AG04450 (cell line): ENCODE measurements around the gene CCDC88C. TPM values are rescaled to one million over a fixed set of nuclear protein-coding genes. Genes with fewer than 3 reads are reported as not detected.
A peak's percentile ranks its signal among the peaks of the same experiment; 100 is the strongest.

Experiments used
- CTCF ChIA-PET: fragments of 300-600, 350-600 bp; formaldehyde crosslinking; extraction: SDS; loops from one replicate; lab custom pipeline; 2022; ENCODE audit warnings: antibody characterized with exemption, inconsistent platforms; lab: Charles Lee
- POLR2A ChIA-PET: fragments of 350-600 bp; formaldehyde crosslinking; extraction: SDS; loops from one replicate; lab custom pipeline; 2021; ENCODE audit warnings: antibody characterized with exemption, inconsistent platforms; lab: Yijun Ruan, JAX
- DNase-seq: peaks from one replicate; pipeline ENCODE4 v3.0.0-alpha.2; 2011; ENCODE audit warnings: low read depth, low spot score
- H3K27ac ChIP-seq: one replicate; pipeline ENCODE4 v1.5.1; 2012; ENCODE audit warnings: low read depth, low read length, control low read depth
- H3K27me3 ChIP-seq: one replicate; pipeline ENCODE4 v1.6.0; 2012; ENCODE audit warnings: low read length; ENCODE audit not compliant: control insufficient read depth, insufficient read depth
- H3K4me3 ChIP-seq: 2 replicates; pipeline ENCODE4 v1.5.1; 2011; ENCODE audit warnings: mild to moderate bottlenecking, low read depth, low read length, control low read depth
- H3K9me3 ChIP-seq: 2 replicates; pipeline ENCODE4 v1.5.1; 2012; ENCODE audit warnings: low read length; ENCODE audit not compliant: control insufficient read depth, insufficient read depth
- polyA plus RNA-seq: library from polyadenylated mRNA; depleted of rRNA; stranded (reverse); fragments of >200 nt; gene quantifications from 2 replicates; pipeline ENCODE4 v1.2.3, GENCODE V29; 2011
- TF ChIP-seq, protein P1 (sequence below): IDR thresholded peaks from 2 replicates; pipeline ENCODE4 v1.5.1; 2011; ENCODE audit warnings: low read depth, low read length, control low read depth, inconsistent platforms

Gene CCDC88C
- polyA plus RNA-seq, 1 experiment: 0.01 TPM

DNA sequence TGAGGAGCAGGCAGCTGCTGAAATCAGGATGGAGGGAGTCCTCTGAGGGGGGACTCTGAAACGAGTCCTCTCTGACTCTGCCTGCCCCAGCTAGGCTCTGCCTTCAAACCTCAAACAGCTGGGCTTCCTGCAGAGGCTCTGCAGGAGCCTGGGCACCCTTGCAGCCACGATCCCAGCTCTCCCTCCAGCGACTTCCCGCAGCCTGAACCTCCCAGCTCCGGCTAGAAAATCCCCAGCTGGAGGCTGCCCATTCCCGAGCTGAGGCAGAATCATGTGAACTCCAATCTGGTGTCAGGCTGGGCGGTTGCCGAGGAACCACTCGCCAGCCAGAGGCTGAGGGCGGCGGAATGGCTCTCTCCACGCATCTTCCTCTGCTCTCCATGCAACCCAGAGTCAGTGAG is 173.1 kb downstream of the CCDC88C start, which contains the start of gene GPR68:
Gene GPR68, minus strand, starts transcription at position 204 of the 401 bp plus-strand sequence. CDS start 9,654 bp downstream, outside the sequence.
- TF ChIP-seq, protein P1, sequence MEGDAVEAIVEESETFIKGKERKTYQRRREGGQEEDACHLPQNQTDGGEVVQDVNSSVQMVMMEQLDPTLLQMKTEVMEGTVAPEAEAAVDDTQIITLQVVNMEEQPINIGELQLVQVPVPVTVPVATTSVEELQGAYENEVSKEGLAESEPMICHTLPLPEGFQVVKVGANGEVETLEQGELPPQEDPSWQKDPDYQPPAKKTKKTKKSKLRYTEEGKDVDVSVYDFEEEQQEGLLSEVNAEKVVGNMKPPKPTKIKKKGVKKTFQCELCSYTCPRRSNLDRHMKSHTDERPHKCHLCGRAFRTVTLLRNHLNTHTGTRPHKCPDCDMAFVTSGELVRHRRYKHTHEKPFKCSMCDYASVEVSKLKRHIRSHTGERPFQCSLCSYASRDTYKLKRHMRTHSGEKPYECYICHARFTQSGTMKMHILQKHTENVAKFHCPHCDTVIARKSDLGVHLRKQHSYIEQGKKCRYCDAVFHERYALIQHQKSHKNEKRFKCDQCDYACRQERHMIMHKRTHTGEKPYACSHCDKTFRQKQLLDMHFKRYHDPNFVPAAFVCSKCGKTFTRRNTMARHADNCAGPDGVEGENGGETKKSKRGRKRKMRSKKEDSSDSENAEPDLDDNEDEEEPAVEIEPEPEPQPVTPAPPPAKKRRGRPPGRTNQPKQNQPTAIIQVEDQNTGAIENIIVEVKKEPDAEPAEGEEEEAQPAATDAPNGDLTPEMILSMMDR: no peak
- Histone ChIP-seq H3K27ac (peak within 1 kb of the TSS; percentile 54), H3K4me3 (peak within 1 kb of the TSS; percentile 31), H3K27me3 (no peaks in the 10 kb centered on the region), H3K9me3 (no peaks in the 10 kb centered on the region)
- POLR2A ChIA-PET: interaction anchor here (1.1 kb wide), 1 partner anchor 14 kb away, joined by 3 read pairs; no protein-coding TSS in a partner anchor
- peak; percentile 46 for DNase-seq
- CTCF ChIA-PET: interaction anchor here (0.6 to 2.7 kb wide), 3 partner anchors 46 to 71 kb away, joined by 7 to 11 read pairs (median 9); no protein-coding TSS in a partner anchor

DNA sequence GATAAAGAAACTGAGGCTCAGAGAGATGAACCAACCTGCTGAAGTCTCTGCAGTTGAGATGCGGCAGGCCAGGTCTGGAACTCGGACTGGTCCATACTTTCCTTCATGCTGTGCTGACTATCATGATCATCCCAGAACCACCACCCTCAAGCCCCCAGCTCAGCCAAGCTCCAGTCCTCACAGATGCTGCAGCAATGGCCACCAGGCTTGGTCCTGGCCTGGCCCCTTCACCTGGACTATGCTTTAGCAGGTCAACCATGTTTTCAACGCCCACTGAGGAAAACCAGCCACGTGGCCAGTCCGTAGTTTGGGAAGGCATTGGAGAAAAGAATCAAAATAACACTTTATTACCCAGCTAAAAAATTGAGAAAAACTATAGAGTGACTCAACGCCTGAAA is 174.5 kb downstream of the CCDC88C start:
- ChIA-PET POLR2A (interaction anchor here (0.9 kb wide), 1 partner anchor 94 kb away, joined by 3 read pairs; no protein-coding TSS in a partner anchor), CTCF (interaction anchor here (2.7 kb wide), 1 partner anchor 66 kb away, joined by 11 read pairs; no protein-coding TSS in a partner anchor)
- no peak for DNase-seq
- H3K27ac ChIP-seq: no peak overlapping the region
- TF ChIP-seq, protein P1: no peak
- no peak overlapping the region for H3K4me3 ChIP-seq
- H3K27me3 ChIP-seq: no peaks in the 10 kb centered on the region
- no peaks in the 10 kb centered on the region for H3K9me3 ChIP-seq

DNA sequence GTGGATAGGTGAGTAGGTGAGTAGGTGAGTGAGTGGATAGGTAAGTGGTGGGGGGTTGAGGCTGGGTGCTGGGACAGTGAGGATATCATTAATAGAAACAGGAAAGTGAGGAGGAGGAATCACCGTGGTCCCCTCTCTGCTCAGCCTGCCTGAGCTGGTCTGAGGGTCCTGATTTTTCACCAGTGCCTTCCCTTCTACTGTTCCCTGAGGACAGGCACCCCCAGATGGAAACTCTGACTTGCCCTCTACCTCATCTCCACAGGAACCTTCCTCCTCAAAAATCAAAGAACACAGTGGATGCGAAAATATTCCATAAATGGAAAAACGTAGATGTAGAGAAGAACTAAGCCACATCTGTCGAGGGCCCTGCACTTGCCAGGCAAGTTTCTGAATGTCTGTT is 175.0 kb downstream of the CCDC88C start:
- ChIA-PET CTCF (interaction anchor here (2.7 kb wide), 1 partner anchor 65 kb away, joined by 11 read pairs; no protein-coding TSS in a partner anchor), POLR2A (no interaction called here)
- Histone ChIP-seq H3K27ac (no peak overlapping the region), H3K4me3 (no peak overlapping the region), H3K9me3 (no peaks in the 10 kb centered on the region), H3K27me3 (no peaks in the 10 kb centered on the region)
- no peak for DNase-seq
- TF ChIP-seq, protein P1: no peak

DNA sequence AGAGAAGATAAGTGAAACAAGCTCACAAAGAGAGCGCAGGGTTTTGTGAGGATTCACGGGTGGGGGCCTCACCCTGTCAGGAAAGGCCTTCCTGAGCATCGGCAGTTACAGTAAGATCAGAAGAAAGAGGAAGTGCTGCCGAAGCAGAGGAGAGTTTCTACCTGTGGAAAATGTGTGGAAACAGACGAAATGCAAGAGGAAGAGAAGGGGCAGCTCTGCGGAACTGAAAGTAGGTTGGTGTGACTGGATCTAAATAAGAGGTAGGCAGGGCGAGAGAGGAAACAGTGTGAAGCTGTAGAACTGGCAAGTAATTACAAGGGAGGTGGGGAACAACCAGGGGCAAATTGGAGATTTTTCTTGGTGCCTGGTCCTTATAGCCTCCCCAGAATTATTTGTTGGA is 175.8 kb downstream of the CCDC88C start:
- CTCF ChIA-PET: no interaction called here
- no peak for DNase-seq
- Histone ChIP-seq H3K27me3 (no peaks in the 10 kb centered on the region), H3K9me3 (no peaks in the 10 kb centered on the region), H3K4me3 (no peak overlapping the region), H3K27ac (no peak overlapping the region)
- TF ChIP-seq, protein P1: no peak
- POLR2A ChIA-PET: no interaction called here

DNA sequence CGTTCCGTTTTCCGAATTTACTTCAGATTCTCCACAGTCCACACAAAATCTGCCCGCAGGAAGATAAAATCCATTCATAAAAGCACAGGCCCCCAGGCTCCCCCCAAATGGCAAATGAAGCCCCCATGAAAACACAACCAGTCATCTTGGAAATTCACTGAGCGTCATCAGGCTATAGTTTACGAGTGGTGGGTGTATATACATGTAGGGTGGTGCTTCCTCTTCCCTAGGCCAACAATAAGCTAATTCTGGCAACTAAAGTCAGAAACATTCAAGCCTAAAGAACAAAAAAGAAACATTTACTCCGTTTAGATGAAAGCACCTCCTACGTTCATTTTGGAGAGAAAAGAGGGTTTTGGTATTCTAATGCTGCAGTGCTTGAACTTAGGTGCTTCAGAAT is 179.0 kb downstream of the CCDC88C start:
- POLR2A ChIA-PET: no interaction called here
- peaks cover 12% of the 10 kb centered on the region; the same call in 1 of the 2 replicates for H3K9me3 ChIP-seq
- CTCF ChIA-PET: interaction anchor here (0.5 to 1.5 kb wide), 3 partner anchors 45 to 65 kb away, joined by 3 to 9 read pairs (median 4); no protein-coding TSS in a partner anchor
- H3K27ac ChIP-seq: no peak overlapping the region
- DNase-seq: no peak
- H3K27me3 ChIP-seq: no peaks in the 10 kb centered on the region
- H3K4me3 ChIP-seq: no peak overlapping the region
- TF ChIP-seq, protein P1: no peak
